Subcutaneous adipose tissue (tissue), 4 donors: ENCODE results near the gene CBX8. TPM values are rescaled to one million over a fixed set of nuclear protein-coding genes. Genes with fewer than 3 reads are reported as not detected.

Experiments
- CTCF ChIP-seq: fragments of 450-650 bp; IDR thresholded peaks from one replicate; pipeline ENCODE4 v1.5.1; 2016; ENCODE audit warnings: low read depth, mild to moderate bottlenecking, control low read depth, antibody characterized with exemption, moderate library complexity
- total RNA-seq, 4 donors: library from RNA; depleted of rRNA; stranded (reverse); fragments of >200 nt; gene quantifications; one replicate each; pipeline ENCODE4 v1.1.0, GENCODE V29; 2016

CBX8 gene
- total RNA-seq, 4 donors from 2014 or later = 0.68 to 3.6 (median 1.5) TPM

- TF ChIP-seq CTCF = no peak
Measured at GRCh38 chr17:79771276-79771675, 25.6 kb downstream of the CBX8 start.

GRCh38 chr17:79769570-79770506 is 27.0 kb downstream of the CBX8 start:
- TF ChIP-seq CTCF = no peak

DNA sequence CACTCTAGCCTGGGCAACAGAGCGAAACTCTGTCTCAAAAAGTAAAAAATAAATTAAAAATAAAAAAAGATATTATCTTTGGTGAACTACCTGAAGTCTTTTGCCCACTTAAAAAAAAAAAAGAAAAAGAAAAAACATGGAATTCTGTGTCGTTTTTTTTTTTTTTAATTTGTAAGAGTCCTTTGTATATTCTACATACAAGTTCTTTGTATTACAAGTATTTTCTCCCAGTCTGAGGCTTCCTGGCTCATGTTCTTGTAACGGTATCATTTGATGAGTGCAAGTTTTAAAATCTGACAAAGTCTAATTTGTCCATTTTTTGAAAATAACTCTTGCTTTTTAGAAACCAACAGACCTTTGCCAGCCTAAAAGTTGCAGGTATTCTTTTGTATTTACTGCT is 31.2 kb downstream of the CBX8 start:
- TF ChIP-seq CTCF = no peak

DNA sequence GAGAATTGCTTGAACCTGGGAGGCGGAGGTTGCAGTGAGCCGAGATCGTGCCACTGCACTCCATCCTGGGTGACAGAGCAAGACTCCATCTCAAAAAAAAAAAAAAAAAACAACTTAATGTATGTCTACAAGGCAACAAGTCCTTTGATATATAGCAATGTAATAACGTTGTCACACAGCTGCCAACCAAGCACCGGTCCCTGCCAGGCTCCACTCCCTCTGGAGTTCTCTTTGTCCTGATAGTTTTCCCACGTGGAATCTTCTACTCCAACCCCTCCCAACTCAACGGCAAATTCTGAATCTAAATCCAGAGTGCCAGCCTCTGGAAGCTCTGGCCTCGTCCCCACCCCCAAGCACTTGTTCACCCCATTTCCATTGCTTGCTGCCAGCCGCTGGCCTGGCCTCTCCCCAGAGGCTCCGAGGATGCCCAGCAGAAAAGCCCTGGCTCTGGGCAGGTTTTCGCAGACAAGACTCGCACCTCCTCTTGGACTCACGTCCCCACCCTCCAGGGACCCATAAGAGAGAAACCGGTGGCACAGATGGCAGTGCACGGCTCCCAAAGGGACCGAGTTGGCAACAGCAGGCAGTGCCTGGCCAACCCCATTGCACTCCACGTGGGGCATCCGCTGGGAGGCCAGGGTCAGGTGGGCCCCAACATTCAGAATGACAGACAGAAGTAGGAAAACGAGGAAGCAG is 34.8 kb downstream of the CBX8 start:
- no peak for TF ChIP-seq CTCF

GRCh38 chr17:79760197-79760906 is 36.5 kb downstream of the CBX8 start:
- TF ChIP-seq CTCF = no peak

DNA sequence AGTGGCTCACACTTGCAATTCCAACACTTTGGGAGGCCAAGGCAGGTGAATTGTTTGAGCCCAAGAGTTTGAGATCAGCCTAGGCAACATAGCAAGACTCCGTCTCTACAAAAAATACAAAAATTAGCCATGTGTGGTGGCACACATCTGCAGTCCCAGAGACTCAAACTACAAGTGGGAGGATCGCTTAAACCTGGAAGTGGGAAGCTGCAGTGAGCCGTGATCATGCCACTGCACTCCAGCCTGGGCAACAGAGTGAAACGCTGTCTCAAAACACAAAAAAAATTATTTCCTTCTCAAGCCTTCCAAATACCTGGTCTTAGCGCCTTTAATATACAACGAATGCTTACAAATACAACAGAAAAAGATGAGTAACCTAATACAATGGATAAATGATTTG is 38.6 kb downstream of the CBX8 start:
- TF ChIP-seq CTCF = no peak
